ENCODE results near the gene CARS1.

DNA sequence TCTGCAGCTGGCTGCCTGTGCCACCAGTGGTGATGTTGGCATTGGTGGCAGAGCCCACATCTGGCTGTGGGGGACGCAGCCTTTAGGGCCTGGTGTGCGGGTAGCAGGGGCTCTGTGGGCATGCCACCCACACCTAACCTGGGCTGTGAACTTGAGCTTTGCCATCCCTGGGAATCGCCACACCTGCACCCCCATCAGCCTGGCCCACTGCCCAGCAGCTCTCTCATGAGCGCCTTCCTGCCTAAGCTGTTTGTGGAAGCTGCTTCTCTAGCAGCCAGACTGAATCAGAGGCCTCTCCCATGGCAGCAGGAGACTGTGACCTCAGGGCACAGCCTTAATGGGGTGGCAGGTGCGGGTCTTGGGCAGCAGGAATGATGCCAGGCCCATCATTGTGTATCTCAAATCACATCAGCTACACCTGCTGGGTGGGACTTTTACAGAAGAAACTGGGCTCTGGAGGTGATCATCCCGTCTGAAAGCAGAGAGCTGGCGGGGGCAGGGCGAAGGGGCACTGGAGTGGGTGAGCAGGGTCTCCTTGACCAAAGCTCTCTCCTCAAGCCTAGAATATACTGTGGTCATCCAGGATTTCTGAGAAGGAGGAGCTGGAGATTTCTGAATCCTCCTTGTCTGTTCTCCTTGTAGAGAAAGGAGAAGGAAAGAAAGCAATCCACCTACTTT is 17.8 kb upstream of the CARS1 start:
- TF ChIP-seq EP300 (IDR thresholded peaks at IDR 0.05) (no peak), POLR2A (IDR thresholded peaks at IDR 0.05) (no peak)
- TF ChIP-seq, protein P1, sequence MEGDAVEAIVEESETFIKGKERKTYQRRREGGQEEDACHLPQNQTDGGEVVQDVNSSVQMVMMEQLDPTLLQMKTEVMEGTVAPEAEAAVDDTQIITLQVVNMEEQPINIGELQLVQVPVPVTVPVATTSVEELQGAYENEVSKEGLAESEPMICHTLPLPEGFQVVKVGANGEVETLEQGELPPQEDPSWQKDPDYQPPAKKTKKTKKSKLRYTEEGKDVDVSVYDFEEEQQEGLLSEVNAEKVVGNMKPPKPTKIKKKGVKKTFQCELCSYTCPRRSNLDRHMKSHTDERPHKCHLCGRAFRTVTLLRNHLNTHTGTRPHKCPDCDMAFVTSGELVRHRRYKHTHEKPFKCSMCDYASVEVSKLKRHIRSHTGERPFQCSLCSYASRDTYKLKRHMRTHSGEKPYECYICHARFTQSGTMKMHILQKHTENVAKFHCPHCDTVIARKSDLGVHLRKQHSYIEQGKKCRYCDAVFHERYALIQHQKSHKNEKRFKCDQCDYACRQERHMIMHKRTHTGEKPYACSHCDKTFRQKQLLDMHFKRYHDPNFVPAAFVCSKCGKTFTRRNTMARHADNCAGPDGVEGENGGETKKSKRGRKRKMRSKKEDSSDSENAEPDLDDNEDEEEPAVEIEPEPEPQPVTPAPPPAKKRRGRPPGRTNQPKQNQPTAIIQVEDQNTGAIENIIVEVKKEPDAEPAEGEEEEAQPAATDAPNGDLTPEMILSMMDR (IDR thresholded peaks at IDR 0.05): no peak

All from ovary (tissue), 3 donors.